Esophagus squamous epithelium (tissue), 4 donors: ENCODE data around the gene GTF2H3.

Experiments used
- CTCF ChIP-seq, 6 experiments: fragments of 450-650 bp in 4 of 6; fragments of 200-600 bp in 2 of 6; sonication (generic) in 2 of 6; IDR thresholded peaks; one replicate each; pipeline ENCODE4 v1.5.1; 2016 to 2019; ENCODE audit warnings: antibody characterized with exemption in 6 of 6, mild to moderate bottlenecking in 4 of 6, moderate library complexity in 4 of 6
- POLR2A ChIP-seq, 4 donors: fragments of 450-650 bp; IDR thresholded peaks; one replicate each; pipeline ENCODE4 v1.6.1; 2017; ENCODE audit warnings: antibody characterized with exemption in 4 of 4, mild to moderate bottlenecking in 4 of 4, moderate library complexity in 3 of 4

- TF ChIP-seq POLR2A (IDR thresholded peaks at IDR 0.05) (no peak), CTCF (IDR thresholded peaks at IDR 0.05) (no peak)
Observed at GRCh38 chr12:123614110-123614509, 19.5 kb upstream of the GTF2H3 start.
